ENCODE measurements around the gene SLAMF6.

The SLAMF6 gene

GRCh38 chr1:160438317-160438918 lies 84.6 kb downstream of the SLAMF6 start:
- no peaks in the 10 kb centered on the region for H3K27me3 ChIP-seq (ENCODE audit: insufficient read depth, low read length, poor library complexity)
- peak; percentile 44 for ATAC-seq (ENCODE audit: insufficient read depth, low read depth)
- H3K9me3 ChIP-seq (ENCODE audit: insufficient read depth, low read length, severe bottlenecking): no peaks in the 10 kb centered on the region
- H3K4me1 ChIP-seq (ENCODE audit: insufficient read depth, low read length): peaks cover 25% of the 10 kb centered on the region
- peak overlapping the region; percentile 91 for H3K27ac ChIP-seq (ENCODE audit: low read length)
- DNase-seq: no peak
- H3K9ac ChIP-seq (ENCODE audit: low read depth, low read length): peak overlapping the region; percentile 53
- TF ChIP-seq EZH2 (IDR thresholded peaks at IDR 0.05; ENCODE audit: borderline replicate concordance, low read depth, low read length, severe bottlenecking) (no peak), CTCF (IDR thresholded peaks at IDR 0.05; ENCODE audit: borderline replicate concordance, extremely low read depth, low read length, poor library complexity, severe bottlenecking) (no peak)
- H2AFZ ChIP-seq (ENCODE audit: low read depth, low read length): peak overlapping the region; percentile 85
- H3K36me3 ChIP-seq (ENCODE audit: insufficient read depth, low read length): no peaks in the 10 kb centered on the region
- no peaks in the 10 kb centered on the region for H3K79me2 ChIP-seq (ENCODE audit: insufficient read depth, low read length)
- peak overlapping the region in 1 of 2 experiments; percentile 53; a peak in 2 of 4 replicates for H3K4me3 ChIP-seq (ENCODE audit: low read depth in 1 of 2, low read length in 2 of 2)
- no peaks in the 10 kb centered on the region for H4K20me1 ChIP-seq (ENCODE audit: insufficient read depth, low read length)
- H3K4me2 ChIP-seq (ENCODE audit: insufficient read depth, low read length): peak overlapping the region; percentile 73

- Histone ChIP-seq H3K4me2 (ENCODE audit: insufficient read depth, low read length) (peak overlapping the region; percentile 73), H3K36me3 (ENCODE audit: insufficient read depth, low read length) (no peaks in the 10 kb centered on the region), H3K27ac (ENCODE audit: low read length) (peak overlapping the region; percentile 91), H3K4me3 (ENCODE audit: low read depth in 1 of 2, low read length in 2 of 2) (peak overlapping the region in 1 of 2 experiments; percentile 53; a peak in 3 of 4 replicates), H2AFZ (ENCODE audit: low read depth, low read length) (peak overlapping the region; percentile 85), H3K9ac (ENCODE audit: low read depth, low read length) (peak overlapping the region; percentile 53), H3K79me2 (ENCODE audit: insufficient read depth, low read length) (no peaks in the 10 kb centered on the region), H3K27me3 (ENCODE audit: insufficient read depth, low read length, poor library complexity) (no peaks in the 10 kb centered on the region), H3K9me3 (ENCODE audit: insufficient read depth, low read length, severe bottlenecking) (no peaks in the 10 kb centered on the region), H3K4me1 (ENCODE audit: insufficient read depth, low read length) (peaks cover 28% of the 10 kb centered on the region), H4K20me1 (ENCODE audit: insufficient read depth, low read length) (no peaks in the 10 kb centered on the region)
- ATAC-seq (ENCODE audit: insufficient read depth, low read depth) (peak; percentile 88), DNase-seq (peak; percentile 53)
- TF ChIP-seq EZH2 (IDR thresholded peaks at IDR 0.05; ENCODE audit: borderline replicate concordance, low read depth, low read length, severe bottlenecking): no peak
- TF ChIP-seq CTCF (IDR thresholded peaks at IDR 0.05; ENCODE audit: borderline replicate concordance, extremely low read depth, low read length, poor library complexity, severe bottlenecking): no peak
Measured at GRCh38 chr1:160437432-160438316, 85.4 kb downstream of the SLAMF6 start.

GRCh38 chr1:160436966-160437365 lies 86.1 kb downstream of the SLAMF6 start:
- Histone ChIP-seq H3K27ac (ENCODE audit: low read length) (peak overlapping the region; percentile 91; the same call in 1 of the 2 replicates), H3K4me3 (ENCODE audit: low read depth in 1 of 2, low read length in 2 of 2) (no peak overlapping the region), H3K4me2 (ENCODE audit: insufficient read depth, low read length) (peak overlapping the region; percentile 73), H2AFZ (ENCODE audit: low read depth, low read length) (peak overlapping the region; percentile 85), H3K4me1 (ENCODE audit: insufficient read depth, low read length) (peaks cover 33% of the 10 kb centered on the region), H4K20me1 (ENCODE audit: insufficient read depth, low read length) (no peaks in the 10 kb centered on the region), H3K9me3 (ENCODE audit: insufficient read depth, low read length, severe bottlenecking) (no peaks in the 10 kb centered on the region), H3K27me3 (ENCODE audit: insufficient read depth, low read length, poor library complexity) (no peaks in the 10 kb centered on the region), H3K36me3 (ENCODE audit: insufficient read depth, low read length) (no peaks in the 10 kb centered on the region), H3K79me2 (ENCODE audit: insufficient read depth, low read length) (no peaks in the 10 kb centered on the region), H3K9ac (ENCODE audit: low read depth, low read length) (no peak overlapping the region; the same call in 1 of the 2 replicates)
- no peak for ATAC-seq (ENCODE audit: insufficient read depth, low read depth)
- DNase-seq: no peak
- no peak for TF ChIP-seq EZH2 (IDR thresholded peaks at IDR 0.05; ENCODE audit: borderline replicate concordance, low read depth, low read length, severe bottlenecking)
- TF ChIP-seq CTCF (IDR thresholded peaks at IDR 0.05; ENCODE audit: borderline replicate concordance, extremely low read depth, low read length, poor library complexity, severe bottlenecking): no peak
